LHCN-M2 (cell line): Measurements from ENCODE around the gene CAMK2B. TPM values are rescaled to one million over a fixed set of nuclear protein-coding genes. Genes with fewer than 3 reads are reported as not detected.
A peak's percentile ranks its signal among the peaks of the same experiment; 100 is the strongest.

Experiments used
- DNase-seq: peaks from one replicate; pipeline ENCODE4 v3.0.0-alpha.2; 2012; ENCODE audit warnings: low read depth
- total RNA-seq: library from RNA; depleted of rRNA; stranded (reverse); fragments of >200 nt; gene quantifications from 2 replicates; pipeline ENCODE4 v1.2.3, GENCODE V29; 2014

CAMK2B gene
- total RNA-seq, 1 experiment from 2014 or later = 0.06 TPM

DNA sequence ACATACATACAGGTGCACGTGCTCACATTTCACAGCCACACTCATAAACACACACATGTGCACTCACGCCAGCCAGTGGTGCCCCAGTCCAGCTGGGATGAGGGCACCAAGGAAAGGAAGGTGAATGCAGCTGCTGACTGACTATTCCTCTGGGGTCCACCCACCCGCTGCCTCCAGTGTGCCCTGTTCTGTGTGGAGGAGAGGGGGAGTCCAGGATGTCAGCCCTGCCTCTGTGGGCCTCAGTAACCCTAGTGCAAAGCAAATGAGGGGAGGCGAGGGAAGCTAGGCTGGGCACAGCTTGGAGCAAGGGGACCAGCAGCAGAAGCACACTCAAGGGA is 67.0 kb downstream of the CAMK2B start:
- no peak for DNase-seq

DNA sequence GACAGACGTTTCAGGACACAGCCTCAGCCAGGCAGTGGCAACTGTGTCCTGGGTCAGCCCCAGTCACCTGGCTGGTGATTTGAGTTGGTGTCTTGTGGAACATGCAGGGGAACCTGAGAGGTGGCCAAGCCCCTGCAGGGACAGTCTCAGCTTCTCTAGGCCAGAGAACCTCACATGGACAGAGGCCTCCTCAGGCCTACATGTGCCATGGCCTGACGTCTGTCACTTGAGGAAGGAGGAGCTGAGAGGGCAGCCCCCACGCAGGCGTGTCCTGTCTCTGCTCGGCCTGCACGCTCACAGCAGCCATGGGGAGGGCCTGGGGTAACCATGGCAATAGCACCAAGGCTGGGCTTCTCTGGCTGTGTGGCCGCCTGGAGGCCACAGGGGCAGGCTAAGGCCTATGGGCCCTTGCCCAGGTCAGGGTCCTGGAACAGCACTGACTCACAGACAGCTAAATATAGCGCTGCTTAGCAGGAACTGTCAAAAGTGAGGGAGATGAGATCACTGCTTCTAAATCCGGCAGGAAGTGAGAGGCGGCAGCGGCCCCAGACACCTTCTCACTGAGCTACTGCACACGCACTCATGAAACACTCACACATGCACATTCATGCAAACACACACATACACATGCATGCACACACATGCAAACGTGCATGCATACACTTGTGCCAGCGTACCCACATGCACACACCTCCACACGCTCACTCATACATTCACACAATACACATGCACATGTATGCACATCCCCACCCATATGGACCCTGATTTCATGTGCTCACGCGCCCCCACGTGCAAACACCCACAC is 67.6 kb downstream of the CAMK2B start:
- DNase-seq = peak; percentile 92

DNA sequence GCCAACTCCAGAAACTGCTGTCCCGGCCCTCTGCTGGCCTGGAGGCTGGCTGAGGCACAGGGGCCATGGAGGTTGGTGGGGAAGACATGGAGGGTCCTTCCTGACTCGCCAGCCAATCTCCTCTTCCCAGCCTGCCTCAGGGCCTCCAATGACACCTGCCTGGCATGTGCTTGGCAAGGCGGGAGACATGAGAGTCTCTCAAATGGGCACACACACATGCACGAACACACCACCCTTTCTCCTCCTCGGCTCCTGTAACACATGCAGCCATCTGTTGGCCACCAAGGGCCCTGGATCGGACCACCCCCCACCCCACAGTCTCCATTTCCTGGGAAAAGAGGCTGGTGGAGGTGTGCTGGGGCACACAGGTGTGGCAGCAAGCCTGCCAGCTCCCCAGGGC is 68.2 kb downstream of the CAMK2B start:
- DNase-seq = no peak

DNA sequence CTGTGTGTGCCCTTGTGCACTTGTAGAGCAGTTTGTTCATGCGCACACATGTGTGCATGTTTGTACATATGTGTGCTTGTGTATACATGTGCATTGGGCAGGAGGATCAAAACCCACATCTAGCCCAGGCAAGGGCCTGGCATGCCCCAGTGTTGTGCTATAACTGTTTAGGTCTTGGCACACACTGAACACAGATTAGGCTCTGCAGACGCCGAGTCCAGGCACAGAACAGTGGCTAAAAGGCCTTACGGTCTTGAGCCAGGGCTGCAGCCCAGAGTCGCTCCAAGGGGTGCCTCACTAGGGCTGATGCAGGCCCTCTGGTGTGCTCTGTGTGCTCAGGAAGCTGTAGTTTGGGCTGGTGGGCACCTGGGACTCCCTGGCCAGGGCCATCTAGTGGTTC is 68.9 kb downstream of the CAMK2B start:
- no peak for DNase-seq

DNA sequence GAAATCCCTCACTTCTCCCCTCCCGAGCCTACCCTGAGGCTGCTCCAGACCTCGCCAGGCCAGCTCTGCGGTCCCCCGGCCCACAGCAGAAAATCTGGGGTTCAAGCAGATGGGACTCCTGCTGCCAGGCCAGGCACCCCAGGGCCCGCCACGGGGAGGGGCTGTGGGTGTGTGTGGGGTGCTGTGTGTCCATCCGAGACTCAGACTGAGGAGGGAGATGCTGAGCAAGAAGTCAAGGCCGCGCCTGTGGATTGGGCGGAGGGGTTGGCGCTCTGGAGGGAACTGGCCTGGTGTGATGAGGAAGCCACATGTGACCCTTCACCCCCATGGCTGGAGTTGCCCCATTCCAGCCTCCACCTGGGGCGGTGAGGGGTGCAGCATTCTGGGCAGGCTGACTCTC is 73.5 kb downstream of the CAMK2B start:
- DNase-seq = no peak

DNA sequence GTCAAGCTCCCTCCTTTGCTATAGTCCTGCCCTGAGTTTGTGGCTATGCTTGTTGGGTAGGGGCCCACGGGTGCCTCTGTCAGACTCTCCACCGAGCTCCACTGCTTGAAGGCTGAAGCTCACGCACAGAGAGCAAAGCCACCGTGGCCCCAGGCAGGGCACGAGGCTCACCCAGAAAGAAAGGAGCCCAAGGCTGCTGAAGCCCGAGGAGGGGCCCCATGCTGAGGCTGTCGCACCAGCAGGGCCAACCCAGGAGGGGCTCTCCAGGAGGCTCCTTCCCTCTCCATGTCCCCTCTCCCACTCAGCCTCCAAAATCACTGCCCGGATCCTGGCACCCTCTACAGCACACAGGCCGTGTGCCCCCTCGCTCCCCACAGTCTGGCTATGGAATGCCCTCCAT is 74.1 kb downstream of the CAMK2B start:
- no peak for DNase-seq

DNA sequence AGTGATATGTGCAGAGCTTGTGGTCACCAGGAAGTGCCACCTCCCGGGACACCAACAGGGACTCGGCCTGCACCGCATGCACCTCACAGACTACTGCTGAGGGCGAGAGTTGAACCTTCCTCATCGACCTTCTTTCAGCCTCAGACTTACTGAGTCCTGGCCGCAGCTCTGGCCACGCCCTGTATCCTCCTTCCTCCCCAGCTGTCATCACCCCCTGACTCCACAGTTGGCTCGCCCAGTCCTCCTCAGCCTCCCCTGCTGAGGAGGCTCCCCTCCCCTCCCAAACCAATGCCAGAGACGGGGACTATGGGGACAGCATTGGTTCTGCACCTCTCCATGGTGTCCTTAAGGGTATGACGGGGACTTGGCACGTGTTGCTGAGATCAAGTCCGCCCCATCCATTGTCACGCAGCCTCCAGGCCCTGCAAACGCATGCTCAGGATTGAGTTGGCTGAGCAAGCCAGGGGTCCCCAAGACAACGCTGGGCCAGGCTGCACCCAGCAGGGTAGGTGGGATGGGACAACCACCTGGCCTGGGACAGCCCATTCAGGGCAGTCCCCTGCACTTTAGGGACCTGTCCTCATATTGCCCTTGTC is 75.7 kb downstream of the CAMK2B start:
- DNase-seq = no peak

DNA sequence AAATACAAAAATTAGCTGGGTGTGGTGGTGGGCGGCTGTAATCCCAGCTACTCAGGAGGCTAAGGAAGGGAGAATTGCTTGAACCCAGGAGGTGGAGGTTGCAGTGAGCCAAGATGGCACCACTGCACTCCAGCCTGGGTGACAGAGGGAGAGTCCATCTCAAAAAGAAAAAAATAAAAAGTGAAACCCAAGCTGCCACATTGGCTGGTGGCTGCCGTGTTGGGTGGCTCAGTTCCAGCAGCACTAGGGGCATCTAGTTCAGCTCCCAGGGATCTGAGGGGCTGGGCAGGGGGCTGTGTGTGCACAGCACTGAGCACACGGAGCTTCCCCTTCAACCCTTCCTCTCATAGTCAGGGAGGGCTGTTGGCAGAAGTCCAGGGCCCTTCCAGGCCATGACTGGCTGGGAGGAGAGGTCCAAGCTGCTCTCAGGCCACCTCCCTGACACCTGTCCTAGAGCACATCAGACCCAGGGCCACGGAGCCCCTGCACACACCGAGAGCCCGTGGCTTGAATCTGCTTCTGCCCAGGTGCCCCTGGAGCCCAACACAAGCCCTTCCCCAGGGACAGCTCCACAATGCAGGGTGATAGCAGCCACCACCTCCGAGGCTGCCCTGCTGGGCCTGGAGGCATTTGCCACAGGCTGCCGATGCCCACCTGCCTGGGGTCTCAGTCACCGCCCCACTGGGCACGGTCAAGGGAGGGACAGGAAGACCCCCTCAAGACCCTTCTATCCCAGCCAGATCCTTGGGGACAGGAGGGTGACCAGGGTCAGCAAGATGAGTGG is 77.3 kb downstream of the CAMK2B start:
- DNase-seq = no peak

DNA sequence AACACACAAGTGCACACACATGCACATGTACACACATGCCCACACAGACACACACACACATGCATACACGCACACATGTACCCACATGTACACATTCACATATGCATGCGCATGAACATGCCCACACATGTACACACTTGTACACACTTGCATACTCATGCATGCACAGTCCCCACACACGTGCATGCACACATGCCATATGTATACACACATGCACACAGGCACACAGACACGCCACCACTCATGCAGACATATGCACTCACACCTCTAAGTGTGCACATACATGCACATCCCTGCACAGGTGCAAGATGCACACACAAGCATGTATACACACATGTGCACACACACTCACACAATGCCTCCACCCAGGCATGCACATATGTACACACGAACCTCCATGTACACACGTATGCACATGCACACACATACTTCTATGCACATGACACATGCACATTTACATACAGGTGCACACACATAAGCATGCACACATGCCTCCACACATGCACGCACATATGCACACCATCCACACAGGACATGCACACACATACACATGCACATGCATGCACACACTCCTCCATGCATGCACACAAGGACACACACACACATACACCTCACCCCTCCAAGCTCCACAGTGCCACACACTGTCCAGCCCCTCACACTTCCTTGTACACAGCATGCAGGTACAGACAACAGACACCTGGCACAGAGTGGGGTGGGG is 78.8 kb downstream of the CAMK2B start:
- DNase-seq = no peak

DNA sequence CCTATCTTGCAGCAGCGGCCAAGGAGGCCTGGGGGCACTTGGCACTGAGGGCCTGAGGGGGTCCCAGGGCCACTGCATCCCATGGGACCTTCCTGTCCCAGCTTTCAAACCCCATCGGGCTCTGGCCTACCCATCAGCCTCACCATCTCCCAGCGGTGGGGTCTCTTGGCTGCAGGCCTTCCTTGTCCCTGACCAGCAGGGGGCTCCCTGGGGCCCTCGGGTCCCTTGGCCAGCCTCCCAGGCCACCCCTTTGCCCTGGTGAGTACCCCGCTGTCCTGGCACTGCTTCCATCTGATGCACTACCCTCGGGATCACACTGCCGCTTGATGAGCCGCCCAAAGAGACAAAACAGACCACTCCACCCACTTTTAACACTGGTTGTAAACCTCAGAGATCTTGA is 81.1 kb downstream of the CAMK2B start:
- no peak for DNase-seq

DNA sequence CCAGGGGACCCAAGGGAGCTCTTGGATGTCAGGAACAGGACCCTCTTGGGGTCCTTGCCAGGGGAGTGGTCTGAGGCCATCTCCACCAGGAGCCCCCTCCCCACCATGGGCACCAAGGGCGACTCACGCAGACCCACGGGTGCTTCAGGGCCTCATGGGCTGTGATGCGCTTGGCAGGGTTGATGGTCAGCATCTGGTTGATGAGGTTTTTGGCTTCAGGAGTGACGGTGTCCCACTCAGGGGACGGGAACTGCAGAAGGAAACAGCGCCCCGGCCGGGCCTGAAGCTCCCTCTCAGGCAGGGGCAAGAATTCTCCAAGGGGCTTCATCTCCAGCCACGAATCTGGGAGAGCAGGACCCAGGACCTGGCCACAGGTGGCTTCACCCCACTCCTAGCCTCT is 83.3 kb downstream of the CAMK2B start:
- DNase-seq = no peak

DNA sequence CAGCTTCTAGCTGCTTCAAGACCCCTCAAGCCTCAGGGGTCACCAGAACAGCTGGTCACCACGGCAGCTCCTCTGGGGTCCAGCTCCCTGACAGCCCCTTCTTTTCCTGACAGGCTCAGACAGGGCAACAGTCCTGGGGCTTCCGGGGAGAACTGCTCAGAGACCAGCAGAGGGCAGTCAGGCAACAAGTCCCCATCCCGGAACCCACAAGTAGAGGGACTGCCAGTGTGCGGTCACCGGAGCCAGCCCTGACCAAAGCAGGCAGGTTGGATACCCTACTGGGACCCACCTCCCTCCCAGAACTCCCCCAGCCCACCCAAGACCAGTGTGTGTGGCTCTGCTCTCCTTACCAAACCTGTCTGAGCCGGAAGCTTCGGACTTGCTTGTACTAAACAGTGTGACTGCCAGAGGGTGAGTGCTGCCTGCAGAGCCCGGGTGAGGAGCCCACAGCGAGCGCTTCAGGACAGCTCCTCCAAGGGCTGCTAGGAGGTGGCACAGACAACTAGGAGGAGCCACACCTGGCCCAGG is 84.3 kb downstream of the CAMK2B start:
- peak; percentile 74 for DNase-seq

DNA sequence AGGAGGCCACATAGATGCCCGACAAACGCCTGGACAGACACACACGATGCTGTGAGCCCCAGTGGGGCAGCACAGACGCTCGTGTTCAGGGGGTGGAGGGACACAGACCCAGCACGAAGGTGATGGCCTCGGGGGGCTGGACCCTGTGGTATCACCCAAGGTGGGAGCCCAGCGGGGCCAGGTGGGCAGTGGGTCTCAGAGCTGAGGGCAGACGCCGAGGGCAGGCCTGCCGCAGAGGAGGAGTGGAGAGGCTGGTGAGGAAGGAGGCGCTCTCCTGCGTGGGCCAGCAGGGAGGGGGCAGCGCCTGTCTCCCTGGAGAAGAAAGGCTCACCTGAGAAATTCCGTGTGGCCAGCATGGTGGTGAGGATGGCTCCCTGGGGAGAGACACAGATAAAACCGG is 85.0 kb downstream of the CAMK2B start:
- DNase-seq = no peak

DNA sequence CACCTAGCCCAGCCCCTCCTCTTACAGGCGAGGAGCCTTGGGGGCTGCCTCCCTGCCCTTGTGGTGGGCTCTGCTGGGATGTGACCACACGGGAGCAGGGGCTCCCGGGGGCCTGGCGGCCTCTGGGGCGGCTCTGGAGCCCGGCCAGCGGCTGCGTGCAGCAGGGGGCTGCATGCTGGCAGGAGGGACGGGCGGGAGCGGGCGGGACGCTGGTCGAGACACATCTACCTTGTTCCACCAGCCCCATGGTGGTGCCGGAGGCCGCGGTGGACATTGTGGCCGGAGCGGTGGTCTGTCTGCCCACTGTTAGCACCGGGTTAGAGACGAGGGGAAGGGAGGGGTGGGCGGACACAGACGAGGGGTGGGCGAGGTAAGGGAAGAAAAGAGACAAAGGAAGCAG is 86.0 kb downstream of the CAMK2B start:
- no peak for DNase-seq

DNA sequence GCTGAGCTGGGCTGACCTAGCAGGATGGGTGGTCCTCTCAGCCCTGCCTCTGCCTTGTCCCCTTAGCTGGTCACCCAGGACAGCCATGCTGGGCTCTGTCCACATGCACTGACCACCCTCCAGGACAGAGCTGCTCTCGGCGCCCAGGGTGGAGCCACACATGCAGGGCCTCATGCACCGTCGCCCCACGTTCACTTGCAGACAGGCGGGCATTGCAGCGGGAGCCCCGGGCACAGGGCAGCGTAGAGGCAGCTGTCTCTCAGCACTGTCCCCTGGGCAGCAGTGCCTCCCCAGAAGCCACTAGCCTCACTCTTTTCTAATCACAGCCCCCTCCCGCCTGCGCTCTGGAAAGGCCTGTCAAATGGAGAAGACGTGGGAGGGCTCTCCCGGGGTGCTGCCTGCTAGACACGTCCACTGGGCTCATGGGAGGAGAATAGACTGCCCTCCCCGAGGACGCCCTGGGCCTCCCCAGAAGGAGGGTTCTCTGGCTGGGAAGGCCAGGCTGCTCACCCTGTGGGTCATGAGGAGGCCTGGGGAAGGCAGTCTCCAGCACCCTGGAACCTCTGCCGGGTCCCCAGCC is 87.2 kb downstream of the CAMK2B start:
- no peak for DNase-seq

DNA sequence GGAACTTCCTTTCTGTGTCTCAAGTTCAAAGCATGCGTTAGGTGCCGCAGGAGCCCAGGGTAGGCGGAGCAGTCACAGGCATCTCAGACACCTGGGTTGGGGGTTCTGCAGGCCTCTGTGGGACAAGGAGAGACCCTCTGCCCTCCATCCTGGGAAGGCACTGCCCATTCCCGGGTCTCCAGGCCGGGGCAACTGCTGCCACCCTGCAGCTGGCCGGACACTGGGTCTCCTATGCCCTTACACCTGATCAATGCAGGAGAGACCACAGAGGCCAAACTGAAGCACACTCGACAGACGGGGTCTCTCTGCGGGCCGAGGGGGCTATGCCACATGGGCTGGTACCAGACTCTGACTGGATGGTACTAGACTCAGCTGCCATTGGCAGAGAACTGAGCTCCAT is 87.7 kb downstream of the CAMK2B start:
- DNase-seq = no peak

DNA sequence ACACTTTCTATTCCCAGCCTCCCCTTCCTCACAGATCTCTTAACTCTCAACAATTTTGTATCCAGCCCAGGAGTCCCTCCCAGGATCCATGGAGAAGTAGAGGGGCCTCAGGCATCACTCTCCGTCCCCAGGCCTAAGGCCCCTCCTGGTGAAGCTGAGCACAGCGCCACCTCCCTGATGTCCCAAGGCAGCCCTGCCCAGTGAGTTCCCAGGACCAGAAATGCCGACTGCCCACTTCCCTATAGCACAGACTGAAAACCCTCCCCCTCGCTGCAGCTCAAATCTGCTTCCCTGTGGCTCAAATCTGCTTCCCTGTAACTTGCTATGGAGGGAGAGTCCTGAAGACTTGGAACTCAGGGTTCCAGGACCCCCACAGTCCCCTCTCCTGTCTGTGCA is 89.1 kb downstream of the CAMK2B start:
- no peak for DNase-seq

DNA sequence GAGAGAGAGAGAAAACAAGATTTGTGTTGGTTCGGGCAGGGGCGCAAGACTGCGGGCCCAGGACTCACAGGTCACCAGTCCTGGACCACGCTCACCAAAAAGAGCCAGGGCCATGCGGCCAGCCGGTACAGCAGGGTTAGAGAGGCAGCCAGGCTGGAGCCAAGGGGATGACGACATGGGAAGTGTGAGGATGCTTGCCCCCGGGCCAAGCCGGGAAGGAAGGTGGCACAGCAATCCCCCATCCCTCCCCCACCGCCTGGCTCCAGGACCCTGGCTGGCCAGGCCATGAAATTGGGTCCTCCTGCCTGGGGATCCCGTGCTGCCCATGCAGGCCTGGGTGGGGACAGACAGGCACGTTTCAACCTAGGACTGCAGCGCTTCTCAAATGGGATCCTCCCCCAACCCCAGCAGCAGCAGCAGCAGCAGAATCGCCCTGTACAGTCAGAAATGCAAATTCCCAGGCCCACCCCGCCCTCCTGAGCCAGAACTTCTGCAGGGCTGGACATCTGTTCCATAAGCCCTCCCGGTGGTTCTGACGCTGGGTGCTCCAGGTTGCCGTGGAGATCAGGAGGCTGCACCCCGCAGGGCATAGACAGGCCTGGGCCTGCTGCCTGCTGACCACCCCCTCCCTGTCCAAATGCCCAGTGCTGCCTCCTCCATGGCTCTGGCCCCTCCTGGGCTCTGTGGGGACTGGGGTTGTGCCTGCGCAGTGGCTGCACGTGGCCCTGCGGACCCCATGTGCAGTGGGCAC is 89.6 kb downstream of the CAMK2B start:
- peak; percentile 19 for DNase-seq

DNA sequence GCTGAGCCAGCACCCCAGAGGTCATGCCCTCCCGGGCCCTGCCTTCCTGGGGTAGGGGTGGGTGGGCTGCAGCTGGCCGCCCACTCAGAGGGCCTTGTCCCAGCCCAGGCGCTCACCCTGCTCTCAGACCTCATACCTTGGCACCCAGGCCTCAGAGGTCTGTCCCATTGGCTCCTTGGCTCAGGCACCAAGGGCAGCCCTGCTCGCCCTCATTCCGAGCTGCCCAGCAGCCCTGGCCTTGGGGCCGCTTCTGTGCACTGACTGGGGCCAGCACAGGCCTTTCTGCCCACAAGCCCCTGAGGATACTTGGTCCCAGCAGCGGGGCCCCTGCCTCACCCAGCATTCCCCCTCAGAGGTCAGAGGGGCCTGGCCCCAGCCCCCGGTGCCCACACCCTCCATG is 90.3 kb downstream of the CAMK2B start:
- no peak for DNase-seq

DNA sequence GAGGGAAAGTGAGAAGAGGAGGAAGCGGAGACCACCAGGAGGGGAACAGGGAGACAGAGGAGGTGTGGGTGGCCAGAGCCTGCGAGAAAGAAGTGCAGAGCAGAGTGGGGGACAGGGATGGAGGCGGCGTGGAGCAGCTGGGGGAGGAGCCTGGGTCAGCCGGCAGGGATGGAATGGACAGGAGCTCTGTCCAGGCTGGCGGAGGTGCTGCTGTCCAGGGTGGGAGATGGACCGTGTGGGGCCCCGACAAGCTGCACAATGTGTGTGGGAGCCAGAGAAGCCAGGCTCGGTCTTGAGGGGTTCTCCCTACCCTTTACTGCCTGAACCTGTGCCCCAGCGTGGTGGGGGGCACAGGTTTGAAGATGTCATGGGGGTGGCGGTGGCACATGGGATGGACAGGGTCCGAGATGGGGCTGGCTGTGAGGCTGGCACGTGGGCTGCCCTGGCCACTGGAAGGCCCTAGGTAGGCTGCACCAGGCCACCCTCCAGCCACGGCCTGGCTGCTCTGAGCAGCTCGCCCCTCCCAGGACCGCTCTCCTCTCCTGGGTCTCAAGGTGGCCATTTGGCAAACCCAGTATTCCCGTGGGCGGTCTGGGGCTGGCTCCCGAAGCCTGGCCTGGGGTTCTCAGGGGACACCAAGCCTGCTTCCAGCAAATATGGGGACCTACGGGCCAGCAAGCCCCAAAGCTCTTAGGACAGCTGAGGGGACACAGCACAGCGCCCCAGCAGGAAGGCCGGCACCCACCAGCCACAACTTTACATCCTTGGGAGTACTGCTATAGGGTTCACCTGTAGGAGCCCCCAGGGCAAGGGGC is 92.3 kb downstream of the CAMK2B start:
- DNase-seq = no peak
